Measurements from ENCODE around the gene HSBP1.

- TF ChIP-seq, protein P1, sequence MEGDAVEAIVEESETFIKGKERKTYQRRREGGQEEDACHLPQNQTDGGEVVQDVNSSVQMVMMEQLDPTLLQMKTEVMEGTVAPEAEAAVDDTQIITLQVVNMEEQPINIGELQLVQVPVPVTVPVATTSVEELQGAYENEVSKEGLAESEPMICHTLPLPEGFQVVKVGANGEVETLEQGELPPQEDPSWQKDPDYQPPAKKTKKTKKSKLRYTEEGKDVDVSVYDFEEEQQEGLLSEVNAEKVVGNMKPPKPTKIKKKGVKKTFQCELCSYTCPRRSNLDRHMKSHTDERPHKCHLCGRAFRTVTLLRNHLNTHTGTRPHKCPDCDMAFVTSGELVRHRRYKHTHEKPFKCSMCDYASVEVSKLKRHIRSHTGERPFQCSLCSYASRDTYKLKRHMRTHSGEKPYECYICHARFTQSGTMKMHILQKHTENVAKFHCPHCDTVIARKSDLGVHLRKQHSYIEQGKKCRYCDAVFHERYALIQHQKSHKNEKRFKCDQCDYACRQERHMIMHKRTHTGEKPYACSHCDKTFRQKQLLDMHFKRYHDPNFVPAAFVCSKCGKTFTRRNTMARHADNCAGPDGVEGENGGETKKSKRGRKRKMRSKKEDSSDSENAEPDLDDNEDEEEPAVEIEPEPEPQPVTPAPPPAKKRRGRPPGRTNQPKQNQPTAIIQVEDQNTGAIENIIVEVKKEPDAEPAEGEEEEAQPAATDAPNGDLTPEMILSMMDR (conservative IDR thresholded peaks at IDR 0.05; ENCODE audit: low read depth, low read length), result no peak
- TF ChIP-seq EZH2 (IDR thresholded peaks at IDR 0.05; ENCODE audit: borderline replicate concordance, low read depth, low read length, poor library complexity, severe bottlenecking), result no peak
These were observed 32.4 kb downstream of the HSBP1 start for GRCh38 chr16:83840060-83840617.
